Right lobe of liver (tissue), 4 donors: ENCODE measurements around the gene LTBP1.

Experiments used
- POLR2A ChIP-seq: fragments of 450-650 bp; IDR thresholded peaks from one replicate; pipeline ENCODE4 v1.6.1; 2017; ENCODE audit warnings: antibody characterized with exemption, mild to moderate bottlenecking
- TF ChIP-seq, protein P1 (sequence below), 4 donors: fragments of 200-600 bp in 3 of 4; fragments of 450-650 bp in 1 of 4; IDR thresholded peaks; one replicate each; pipeline versions ENCODE4 v1.5.1 to v1.8.0; 2016 to 2022; ENCODE audit warnings: antibody characterized with exemption in 4 of 4, mild to moderate bottlenecking in 2 of 4
- donor health status: DM: no; HTN: no; CAD: no.
- donor health status: DM: no; HTN: no; CAD: no.
- donor health status: DM: no; HTN: yes; CAD: no.

GRCh38 chr2:33380001-33380609 is 433.4 kb downstream of the LTBP1 start:
- TF ChIP-seq, protein P1, sequence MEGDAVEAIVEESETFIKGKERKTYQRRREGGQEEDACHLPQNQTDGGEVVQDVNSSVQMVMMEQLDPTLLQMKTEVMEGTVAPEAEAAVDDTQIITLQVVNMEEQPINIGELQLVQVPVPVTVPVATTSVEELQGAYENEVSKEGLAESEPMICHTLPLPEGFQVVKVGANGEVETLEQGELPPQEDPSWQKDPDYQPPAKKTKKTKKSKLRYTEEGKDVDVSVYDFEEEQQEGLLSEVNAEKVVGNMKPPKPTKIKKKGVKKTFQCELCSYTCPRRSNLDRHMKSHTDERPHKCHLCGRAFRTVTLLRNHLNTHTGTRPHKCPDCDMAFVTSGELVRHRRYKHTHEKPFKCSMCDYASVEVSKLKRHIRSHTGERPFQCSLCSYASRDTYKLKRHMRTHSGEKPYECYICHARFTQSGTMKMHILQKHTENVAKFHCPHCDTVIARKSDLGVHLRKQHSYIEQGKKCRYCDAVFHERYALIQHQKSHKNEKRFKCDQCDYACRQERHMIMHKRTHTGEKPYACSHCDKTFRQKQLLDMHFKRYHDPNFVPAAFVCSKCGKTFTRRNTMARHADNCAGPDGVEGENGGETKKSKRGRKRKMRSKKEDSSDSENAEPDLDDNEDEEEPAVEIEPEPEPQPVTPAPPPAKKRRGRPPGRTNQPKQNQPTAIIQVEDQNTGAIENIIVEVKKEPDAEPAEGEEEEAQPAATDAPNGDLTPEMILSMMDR (IDR thresholded peaks at IDR 0.05): peak; percentile 52 to 71 (median 64)
- no peak for TF ChIP-seq POLR2A
